Testis (tissue), 2 donors: Measurements from ENCODE around the gene RFX1.

Source experiments
- CTCF ChIP-seq, 3 experiments: fragments of 450-650 bp in 2 of 3; fragments of 200-600 bp in 1 of 3; sonication (generic) in 1 of 3; IDR thresholded peaks; one replicate each; pipeline ENCODE4 v1.5.1; 2016 to 2019; ENCODE audit warnings: antibody characterized with exemption in 3 of 3, mild to moderate bottlenecking in 2 of 3, moderate library complexity in 1 of 3
- POLR2A ChIP-seq: fragments of 450-650 bp; IDR thresholded peaks from one replicate; pipeline ENCODE4 v1.6.1; 2017; ENCODE audit warnings: antibody characterized with exemption, mild to moderate bottlenecking, moderate library complexity

- TF ChIP-seq CTCF (IDR thresholded peaks at IDR 0.05) (no peak), POLR2A (no peak)
These were observed 29.7 kb downstream of the RFX1 start for GRCh38 chr19:13976446-13976845.
